Mesothelial cell of epicardium (in vitro differentiated cells): ENCODE data around the gene DIS3L. TPM values are rescaled to one million over a fixed set of nuclear protein-coding genes. Genes with fewer than 3 reads are reported as not detected.
A peak's percentile ranks its signal among the peaks of the same experiment; 100 is the strongest.
"Not testable (repeated sequence)": the region's sequence is repeated elsewhere in the genome, so short reads cannot be mapped to it uniquely, and the experiment has no call there.

Experiments used
- DNase-seq, 2 experiments: peaks; one replicate each; pipeline ENCODE4 v3.0.0; 2021; ENCODE audit warnings: low spot score in 2 of 2; ENCODE audit not compliant: unreplicated experiment in 2 of 2
- H3K27ac Mint-ChIP-seq: 2 replicates; pipeline ENCODE4 v1.8.0; 2021; ENCODE audit warnings: mixed read lengths
- H3K27me3 Mint-ChIP-seq: 2 replicates; pipeline ENCODE4 v1.8.0; 2021; ENCODE audit warnings: low read depth, mixed read lengths
- H3K36me3 Mint-ChIP-seq: 2 replicates; pipeline ENCODE4 v1.8.0; 2021; ENCODE audit warnings: mixed read lengths
- H3K4me1 Mint-ChIP-seq: 2 replicates; pipeline ENCODE4 v1.8.0; 2021; ENCODE audit warnings: mixed read lengths
- H3K4me3 Mint-ChIP-seq: 2 replicates; pipeline ENCODE4 v1.8.0; 2021; ENCODE audit warnings: mild to moderate bottlenecking, moderate library complexity, mixed read lengths
- H3K9me3 Mint-ChIP-seq: 2 replicates; pipeline ENCODE4 v1.8.0; 2021; ENCODE audit warnings: mixed read lengths
- total RNA-seq: library from RNA; stranded (reverse); gene quantifications from 3 replicates; pipeline ENCODE4 v1.2.1, GENCODE V29; 2021
- TF ChIP-seq, protein P1 (sequence below): fragments of 200-600 bp; sonication (generic); IDR thresholded peaks from one replicate; pipeline ENCODE4 v1.5.0; 2021; ENCODE audit warnings: antibody characterized with exemption; ENCODE audit not compliant: unreplicated experiment

Gene DIS3L
- total RNA-seq, 1 donor from 2014 or later: 34.7 TPM

GRCh38 chr15:66328771-66329170, 35.4 kb downstream of the DIS3L start:
- H3K9me3 Mint-ChIP-seq: no peaks in the 10 kb centered on the region
- peaks cover 42% of the 10 kb centered on the region for H3K36me3 Mint-ChIP-seq
- TF ChIP-seq, protein P1, sequence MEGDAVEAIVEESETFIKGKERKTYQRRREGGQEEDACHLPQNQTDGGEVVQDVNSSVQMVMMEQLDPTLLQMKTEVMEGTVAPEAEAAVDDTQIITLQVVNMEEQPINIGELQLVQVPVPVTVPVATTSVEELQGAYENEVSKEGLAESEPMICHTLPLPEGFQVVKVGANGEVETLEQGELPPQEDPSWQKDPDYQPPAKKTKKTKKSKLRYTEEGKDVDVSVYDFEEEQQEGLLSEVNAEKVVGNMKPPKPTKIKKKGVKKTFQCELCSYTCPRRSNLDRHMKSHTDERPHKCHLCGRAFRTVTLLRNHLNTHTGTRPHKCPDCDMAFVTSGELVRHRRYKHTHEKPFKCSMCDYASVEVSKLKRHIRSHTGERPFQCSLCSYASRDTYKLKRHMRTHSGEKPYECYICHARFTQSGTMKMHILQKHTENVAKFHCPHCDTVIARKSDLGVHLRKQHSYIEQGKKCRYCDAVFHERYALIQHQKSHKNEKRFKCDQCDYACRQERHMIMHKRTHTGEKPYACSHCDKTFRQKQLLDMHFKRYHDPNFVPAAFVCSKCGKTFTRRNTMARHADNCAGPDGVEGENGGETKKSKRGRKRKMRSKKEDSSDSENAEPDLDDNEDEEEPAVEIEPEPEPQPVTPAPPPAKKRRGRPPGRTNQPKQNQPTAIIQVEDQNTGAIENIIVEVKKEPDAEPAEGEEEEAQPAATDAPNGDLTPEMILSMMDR: no peak
- H3K4me3 Mint-ChIP-seq: no peak overlapping the region
- H3K27me3 Mint-ChIP-seq: no peaks in the 10 kb centered on the region
- no peak overlapping the region for H3K27ac Mint-ChIP-seq
- DNase-seq: no peak
- no peaks in the 10 kb centered on the region for H3K4me1 Mint-ChIP-seq

DNA sequence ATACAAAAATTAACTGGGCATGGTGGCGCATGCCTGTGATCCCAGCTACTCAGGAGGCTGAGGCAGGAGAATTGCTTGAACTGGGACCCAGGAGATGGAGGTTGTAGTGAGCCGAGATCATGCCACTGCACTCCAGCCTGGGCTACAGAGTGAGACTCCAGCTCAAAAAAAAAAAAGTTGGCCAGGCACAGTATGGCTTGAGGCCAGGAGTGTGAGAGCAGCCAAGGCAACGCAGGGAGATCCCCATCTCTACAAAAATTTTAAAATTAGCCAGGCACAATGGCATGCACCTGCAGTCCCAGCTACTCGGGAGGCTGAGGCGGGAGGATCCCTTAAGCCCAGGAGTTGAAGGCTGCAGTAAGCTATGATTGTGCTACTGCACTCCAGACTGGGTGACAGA, 55.2 kb downstream of the DIS3L start:
- H3K27me3 Mint-ChIP-seq, H3K4me3 Mint-ChIP-seq, H3K9me3 Mint-ChIP-seq, H3K4me1 Mint-ChIP-seq, H3K27ac Mint-ChIP-seq, DNase-seq: not testable (repeated sequence)
- H3K36me3 Mint-ChIP-seq: peaks cover 22% of the 10 kb centered on the region

DNA sequence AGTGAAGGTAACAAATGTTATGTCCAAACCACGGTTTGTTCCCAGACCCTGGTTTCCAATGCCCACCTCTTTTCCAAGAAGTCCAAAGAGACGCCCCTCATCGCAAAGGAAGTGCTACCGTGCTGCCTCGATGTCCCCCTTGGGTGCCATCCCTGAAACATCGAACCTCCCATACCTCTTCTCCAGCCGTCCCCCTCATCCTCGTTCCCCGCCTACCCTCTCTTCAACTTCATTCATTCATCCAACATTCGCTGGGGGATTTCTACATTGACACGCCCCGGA, 62.6 kb downstream of the DIS3L start:
- H3K36me3 Mint-ChIP-seq: peaks cover 8% of the 10 kb centered on the region

DNA sequence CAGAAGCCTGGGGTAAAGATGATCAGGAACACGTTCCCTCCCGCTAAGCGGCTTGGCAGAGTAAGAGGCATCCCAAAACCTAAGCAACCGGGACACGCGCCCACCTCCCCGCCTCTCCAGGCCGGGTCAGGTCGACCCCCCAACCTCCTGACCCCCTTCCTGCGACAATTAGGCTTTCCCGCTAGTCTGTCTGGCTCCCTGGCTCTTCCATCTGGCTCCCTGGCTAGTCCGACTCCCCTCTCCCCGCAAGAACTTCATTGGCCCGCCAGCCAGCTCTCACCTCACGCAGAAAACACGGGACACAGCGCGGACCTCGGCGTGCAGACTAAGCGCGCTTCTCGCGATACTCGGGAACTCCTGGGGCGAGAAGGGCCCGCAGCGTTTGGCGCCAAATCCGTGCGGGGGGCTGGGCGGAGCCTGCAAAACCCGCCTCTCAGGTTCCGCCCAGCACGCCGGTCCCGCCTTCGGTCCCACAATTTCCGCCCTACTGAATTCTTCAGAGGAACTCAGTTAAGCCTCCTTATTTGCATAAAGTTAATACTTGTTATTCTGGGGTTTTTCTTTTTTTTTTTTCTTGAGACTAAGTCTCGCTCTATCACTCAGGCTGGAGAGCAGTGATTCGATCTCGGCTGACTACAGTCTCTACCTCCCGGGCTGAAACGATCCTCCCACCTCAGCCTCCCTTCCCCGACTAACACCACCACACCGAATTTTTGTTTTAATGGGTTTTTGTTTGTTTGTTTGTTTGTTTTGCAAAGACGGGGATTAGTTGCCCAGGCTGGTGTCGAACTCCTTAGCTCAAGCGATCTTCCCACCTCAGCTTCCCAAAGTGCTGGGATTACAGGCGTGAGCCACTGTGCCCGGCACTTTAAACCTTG, 63.2 kb downstream of the DIS3L start, which contains the start of gene TIPIN:
TSS of gene TIPIN (minus strand) at position 327 of the 878 bp plus-strand sequence. CDS start 3,738 bp downstream, outside the sequence.
- peak; percentile 91 to 95 for DNase-seq
- H3K9me3 Mint-ChIP-seq: no peaks in the 10 kb centered on the region
- TF ChIP-seq, protein P1: no peak
- H3K4me3 Mint-ChIP-seq: peak within 1 kb of the TSS; percentile 90
- H3K36me3 Mint-ChIP-seq: peaks cover 8% of the 10 kb centered on the region
- H3K27me3 Mint-ChIP-seq: no peaks in the 10 kb centered on the region
- peak within 1 kb of the TSS; percentile 93 for H3K27ac Mint-ChIP-seq
- peaks cover 12% of the 10 kb centered on the region for H3K4me1 Mint-ChIP-seq

More for the DNA sequence above, 62.6 kb downstream of the DIS3L start:
- no peaks in the 10 kb centered on the region for H3K27me3 Mint-ChIP-seq
- TF ChIP-seq, protein P1: no peak
- H3K4me3 Mint-ChIP-seq: peak overlapping the region; percentile 90
- DNase-seq: no peak
- H3K9me3 Mint-ChIP-seq: no peaks in the 10 kb centered on the region
- H3K4me1 Mint-ChIP-seq: peaks cover 12% of the 10 kb centered on the region
- H3K27ac Mint-ChIP-seq: peak overlapping the region; percentile 93

DNA sequence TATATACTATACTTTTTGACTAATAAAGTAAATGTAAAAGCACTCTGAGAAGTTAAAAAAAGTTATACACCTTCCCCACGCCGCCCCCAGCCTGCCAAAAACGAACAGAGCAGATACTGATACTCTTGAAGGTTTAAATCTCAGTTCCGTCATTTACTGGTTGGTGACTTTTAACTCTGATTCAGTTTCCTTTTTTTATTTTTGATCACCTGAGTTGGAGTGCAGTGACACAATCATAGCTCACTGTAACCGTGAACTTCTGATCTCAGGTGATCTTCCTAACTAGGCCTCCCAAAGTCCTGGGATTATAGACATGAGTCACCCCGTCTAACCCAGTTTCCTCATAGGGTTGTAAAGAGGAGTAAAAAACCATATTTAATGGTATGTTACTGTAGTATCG, 66.4 kb downstream of the DIS3L start:
- Mint-ChIP-seq H3K27ac (peak overlapping the region; percentile 33), H3K27me3 (no peaks in the 10 kb centered on the region), H3K4me3 (no peak overlapping the region), H3K4me1 (peaks cover 15% of the 10 kb centered on the region), H3K36me3 (no peaks in the 10 kb centered on the region), H3K9me3 (no peaks in the 10 kb centered on the region)
- no peak for DNase-seq
- TF ChIP-seq, protein P1: no peak

DNA sequence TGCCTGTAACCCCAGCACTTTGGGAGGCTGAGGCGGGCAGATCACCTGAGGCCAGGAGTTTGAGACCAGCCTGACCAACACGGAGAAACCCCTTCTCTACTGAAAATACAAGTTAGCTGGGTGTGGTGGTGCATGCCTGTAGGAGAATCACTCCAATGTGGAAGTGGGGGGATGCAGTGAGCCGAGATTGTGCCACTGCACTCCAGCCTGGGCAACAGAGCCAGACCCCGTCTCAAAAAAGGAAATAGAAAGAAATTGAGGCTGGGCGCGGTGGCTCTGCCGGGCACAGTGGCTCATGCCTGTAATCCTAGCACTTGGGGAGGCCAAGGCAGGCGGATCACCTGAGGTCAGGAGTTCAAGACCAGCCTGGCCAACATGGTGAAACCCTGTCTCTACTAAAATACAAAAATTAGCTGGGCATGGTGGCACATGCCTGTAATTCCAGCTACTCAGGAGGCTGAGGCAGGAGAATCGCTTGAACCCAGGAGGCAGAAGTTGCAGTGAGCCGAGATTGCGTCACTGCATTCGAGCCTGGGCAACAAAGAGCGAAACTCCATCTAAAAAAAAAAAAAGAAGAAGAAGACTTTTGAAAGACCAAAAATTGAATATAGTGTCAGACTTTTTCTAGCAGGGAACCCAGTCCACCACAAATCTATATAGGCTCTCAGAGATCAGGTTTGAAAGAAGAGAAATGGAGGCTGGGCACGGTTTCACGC, 68.5 kb downstream of the DIS3L start:
- H3K36me3 Mint-ChIP-seq, H3K27me3 Mint-ChIP-seq: not testable (repeated sequence)

More for the DNA sequence above, 68.5 kb downstream of the DIS3L start:
- H3K4me3 Mint-ChIP-seq, DNase-seq, H3K9me3 Mint-ChIP-seq, H3K4me1 Mint-ChIP-seq, H3K27ac Mint-ChIP-seq: not testable (repeated sequence)
